Fibroblast of mammary gland (primary cell): Measurements from ENCODE around the gene TMEM266.

ENCODE experiments used
- DNase-seq: peaks from one replicate; pipeline ENCODE4 v3.0.0-alpha.2; 2010; ENCODE audit warnings: low read depth
- H3K4me3 ChIP-seq: 2 replicates; pipeline ENCODE4 v1.5.1; 2011; ENCODE audit warnings: low read depth, mild to moderate bottlenecking, low read length, moderate library complexity; ENCODE audit not compliant: control insufficient read depth
- CTCF ChIP-seq: conservative IDR thresholded peaks from 2 replicates; pipeline ENCODE4 v1.5.1; 2011; ENCODE audit warnings: low read depth, low read length, inconsistent platforms; ENCODE audit not compliant: control insufficient read depth, insufficient read depth

The TMEM266 gene

GRCh38 chr15:76065793-76066192 is 6.0 kb downstream of the TMEM266 start:
- DNase-seq, result no peak
- H3K4me3 ChIP-seq, result no peak overlapping the region
- no peak for TF ChIP-seq CTCF

- DNase-seq, result no peak
- TF ChIP-seq CTCF, result no peak
- no peak overlapping the region for H3K4me3 ChIP-seq
Measured at GRCh38 chr15:76070192-76070591, 10.4 kb downstream of the TMEM266 start.

- H3K4me3 ChIP-seq, result no peak overlapping the region
- TF ChIP-seq CTCF, result no peak
Measured at GRCh38 chr15:76070921-76071635, 11.3 kb downstream of the TMEM266 start.

GRCh38 chr15:76071806-76072205 is 12.0 kb downstream of the TMEM266 start:
- DNase-seq, result no peak
- no peak overlapping the region for H3K4me3 ChIP-seq
- no peak for TF ChIP-seq CTCF

More at GRCh38 chr15:76070921-76071635, 11.3 kb downstream of the TMEM266 start:
- no peak for DNase-seq

- no peak for TF ChIP-seq CTCF
- no peak overlapping the region for H3K4me3 ChIP-seq
- DNase-seq, result no peak
Measured at GRCh38 chr15:76073554-76073953, 13.8 kb downstream of the TMEM266 start.

GRCh38 chr15:76075046-76075445 is 15.3 kb downstream of the TMEM266 start:
- TF ChIP-seq CTCF, result no peak
- no peak for DNase-seq
- no peak overlapping the region for H3K4me3 ChIP-seq

- no peak for TF ChIP-seq CTCF
- no peak for DNase-seq
- H3K4me3 ChIP-seq, result no peak overlapping the region
Measured at GRCh38 chr15:76078285-76078877, 18.6 kb downstream of the TMEM266 start.
